ENCODE data around the gene SOCS7. TPM values are rescaled to one million over a fixed set of nuclear protein-coding genes. Genes with fewer than 3 reads are reported as not detected.

SOCS7 gene
- polyA plus RNA-seq, 1 donor, result 22.2 TPM

GRCh38 chr17:38441429-38442061 lies 89.9 kb downstream of the SOCS7 start:
- DNase-seq, result no peak

- no peak for DNase-seq
Observed at GRCh38 chr17:38442548-38442947, 90.9 kb downstream of the SOCS7 start.

- no peak for DNase-seq
Observed at GRCh38 chr17:38443356-38444031, 91.8 kb downstream of the SOCS7 start.

- no peak for DNase-seq
Observed at GRCh38 chr17:38444151-38444550, 92.5 kb downstream of the SOCS7 start.

- DNase-seq, result no peak
Observed at GRCh38 chr17:38447502-38448085, 96.0 kb downstream of the SOCS7 start.

GRCh38 chr17:38448208-38448771 lies 96.6 kb downstream of the SOCS7 start:
- DNase-seq, result no peak

- DNase-seq, result no peak
Observed at GRCh38 chr17:38449364-38449763, 97.7 kb downstream of the SOCS7 start.

GRCh38 chr17:38450557-38451029 lies 98.9 kb downstream of the SOCS7 start:
- no peak for DNase-seq

GRCh38 chr17:38451030-38451839 lies 99.6 kb downstream of the SOCS7 start:
- DNase-seq, result peak; percentile 69

GRCh38 chr17:38451840-38452529 lies 100.3 kb downstream of the SOCS7 start:
- DNase-seq, result peak; percentile 66

GRCh38 chr17:38452719-38453118 lies 101.1 kb downstream of the SOCS7 start:
- DNase-seq, result no peak

- no peak for DNase-seq
Observed at GRCh38 chr17:38453951-38454421, 102.3 kb downstream of the SOCS7 start.

- DNase-seq, result no peak
Observed at GRCh38 chr17:38454532-38454931, 102.9 kb downstream of the SOCS7 start.

Other genes starting within 250 kb of the SOCS7 start
- gene TBC1D3E, start 223.9 kb upstream of the SOCS7 start, polyA plus RNA-seq (ENCODE audit: insufficient read length), result not detected
- not detected for gene TBC1D3, start 159.3 kb upstream of the SOCS7 start, polyA plus RNA-seq (ENCODE audit: insufficient read length)
- 64.7 TPM for gene MRPL45, start 54.7 kb upstream of the SOCS7 start, polyA plus RNA-seq (ENCODE audit: insufficient read length)
- 0.28 TPM for gene GPR179, start 7.9 kb upstream of the SOCS7 start, polyA plus RNA-seq (ENCODE audit: insufficient read length)
- gene ARHGAP23, start 76.6 kb downstream of the SOCS7 start, polyA plus RNA-seq (ENCODE audit: insufficient read length), result 50.5 TPM